Ishikawa (cell line): Measurements from ENCODE around the gene KRTAP25-1.

Source experiments
- CEBPB ChIP-seq: IDR thresholded peaks from 2 replicates; pipeline ENCODE4 v1.6.1; 2012
- CREB1 ChIP-seq: IDR thresholded peaks from 2 replicates; pipeline ENCODE4 v1.6.1; 2012; ENCODE audit warnings: low read depth
- EGR1 ChIP-seq: IDR thresholded peaks from 2 replicates; pipeline ENCODE4 v1.6.1; 2012
- EP300 ChIP-seq: IDR thresholded peaks from 2 replicates; pipeline ENCODE4 v1.6.1; 2012; ENCODE audit warnings: borderline replicate concordance
- FOXM1 ChIP-seq: IDR thresholded peaks from 2 replicates; pipeline ENCODE4 v1.6.1; 2012; ENCODE audit warnings: low read depth, borderline replicate concordance
- NFIC ChIP-seq: IDR thresholded peaks from 2 replicates; pipeline ENCODE4 v1.6.1; 2012
- RAD21 ChIP-seq: IDR thresholded peaks from 2 replicates; pipeline ENCODE4 v1.6.1; 2012; ENCODE audit warnings: low read depth
- TAF1 ChIP-seq: IDR thresholded peaks from 2 replicates; pipeline ENCODE4 v1.6.1; 2012; ENCODE audit warnings: low read depth, mild to moderate bottlenecking
- TCF12 ChIP-seq: IDR thresholded peaks from 2 replicates; pipeline ENCODE4 v1.6.1; 2012; ENCODE audit warnings: low read depth
- TEAD4 ChIP-seq: IDR thresholded peaks from 2 replicates; pipeline ENCODE4 v1.6.1; 2012
- YY1 ChIP-seq: IDR thresholded peaks from 2 replicates; pipeline ENCODE4 v1.6.1; 2012; ENCODE audit warnings: low read depth
- ZBTB7A ChIP-seq: IDR thresholded peaks from 2 replicates; pipeline ENCODE4 v1.6.1; 2012; ENCODE audit warnings: low read depth
- TF ChIP-seq, protein P1 (sequence below): IDR thresholded peaks from 2 replicates; pipeline ENCODE4 v1.6.1; 2012; ENCODE audit warnings: low read depth, mild to moderate bottlenecking
- TF ChIP-seq, protein P2 (sequence below): IDR thresholded peaks from 2 replicates; pipeline ENCODE4 v1.6.1; 2012
- TF ChIP-seq, protein P3 (sequence below): IDR thresholded peaks from 2 replicates; pipeline ENCODE4 v1.6.1; 2012

The KRTAP25-1 gene

GRCh38 chr21:30315701-30316100 lies 26.4 kb upstream of the KRTAP25-1 start:
- no peak for TF ChIP-seq EGR1
- TF ChIP-seq, protein P1, sequence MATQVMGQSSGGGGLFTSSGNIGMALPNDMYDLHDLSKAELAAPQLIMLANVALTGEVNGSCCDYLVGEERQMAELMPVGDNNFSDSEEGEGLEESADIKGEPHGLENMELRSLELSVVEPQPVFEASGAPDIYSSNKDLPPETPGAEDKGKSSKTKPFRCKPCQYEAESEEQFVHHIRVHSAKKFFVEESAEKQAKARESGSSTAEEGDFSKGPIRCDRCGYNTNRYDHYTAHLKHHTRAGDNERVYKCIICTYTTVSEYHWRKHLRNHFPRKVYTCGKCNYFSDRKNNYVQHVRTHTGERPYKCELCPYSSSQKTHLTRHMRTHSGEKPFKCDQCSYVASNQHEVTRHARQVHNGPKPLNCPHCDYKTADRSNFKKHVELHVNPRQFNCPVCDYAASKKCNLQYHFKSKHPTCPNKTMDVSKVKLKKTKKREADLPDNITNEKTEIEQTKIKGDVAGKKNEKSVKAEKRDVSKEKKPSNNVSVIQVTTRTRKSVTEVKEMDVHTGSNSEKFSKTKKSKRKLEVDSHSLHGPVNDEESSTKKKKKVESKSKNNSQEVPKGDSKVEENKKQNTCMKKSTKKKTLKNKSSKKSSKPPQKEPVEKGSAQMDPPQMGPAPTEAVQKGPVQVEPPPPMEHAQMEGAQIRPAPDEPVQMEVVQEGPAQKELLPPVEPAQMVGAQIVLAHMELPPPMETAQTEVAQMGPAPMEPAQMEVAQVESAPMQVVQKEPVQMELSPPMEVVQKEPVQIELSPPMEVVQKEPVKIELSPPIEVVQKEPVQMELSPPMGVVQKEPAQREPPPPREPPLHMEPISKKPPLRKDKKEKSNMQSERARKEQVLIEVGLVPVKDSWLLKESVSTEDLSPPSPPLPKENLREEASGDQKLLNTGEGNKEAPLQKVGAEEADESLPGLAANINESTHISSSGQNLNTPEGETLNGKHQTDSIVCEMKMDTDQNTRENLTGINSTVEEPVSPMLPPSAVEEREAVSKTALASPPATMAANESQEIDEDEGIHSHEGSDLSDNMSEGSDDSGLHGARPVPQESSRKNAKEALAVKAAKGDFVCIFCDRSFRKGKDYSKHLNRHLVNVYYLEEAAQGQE, result no peak

- TF ChIP-seq CREB1, result no peak
- TF ChIP-seq EGR1, result no peak
- no peak for TF ChIP-seq FOXM1
- TF ChIP-seq, protein P1, result no peak
- TF ChIP-seq ZBTB7A, result no peak
- TF ChIP-seq, protein P2, sequence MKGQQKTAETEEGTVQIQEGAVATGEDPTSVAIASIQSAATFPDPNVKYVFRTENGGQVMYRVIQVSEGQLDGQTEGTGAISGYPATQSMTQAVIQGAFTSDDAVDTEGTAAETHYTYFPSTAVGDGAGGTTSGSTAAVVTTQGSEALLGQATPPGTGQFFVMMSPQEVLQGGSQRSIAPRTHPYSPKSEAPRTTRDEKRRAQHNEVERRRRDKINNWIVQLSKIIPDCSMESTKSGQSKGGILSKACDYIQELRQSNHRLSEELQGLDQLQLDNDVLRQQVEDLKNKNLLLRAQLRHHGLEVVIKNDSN, result no peak
- TF ChIP-seq TEAD4, result no peak
- TF ChIP-seq CEBPB, result no peak
- TF ChIP-seq RAD21, result no peak
- TF ChIP-seq EP300, result no peak
- no peak for TF ChIP-seq NFIC
- no peak for TF ChIP-seq TCF12
Observed at GRCh38 chr21:30306884-30307283, 17.6 kb upstream of the KRTAP25-1 start.

DNA sequence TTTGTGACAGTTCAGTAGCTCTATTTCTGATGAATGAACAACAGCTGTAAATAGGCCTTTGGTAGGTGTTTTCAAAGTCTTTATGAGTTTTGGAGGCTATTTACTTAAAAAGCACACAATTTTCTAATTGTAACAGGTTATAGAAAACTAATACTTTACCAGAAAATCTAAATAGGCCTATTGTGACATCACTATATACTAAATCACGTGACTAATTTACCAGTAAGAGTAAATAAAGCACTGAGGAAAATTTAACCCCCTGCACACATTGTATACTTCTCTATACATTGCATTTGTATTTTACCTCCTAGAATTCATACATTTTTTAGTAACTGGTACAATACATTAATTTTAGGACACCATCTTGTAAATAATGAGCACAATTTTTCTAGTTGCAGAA lies 15.8 kb upstream of the KRTAP25-1 start:
- no peak for TF ChIP-seq YY1
- no peak for TF ChIP-seq EP300
- no peak for TF ChIP-seq NFIC
- TF ChIP-seq, protein P3, sequence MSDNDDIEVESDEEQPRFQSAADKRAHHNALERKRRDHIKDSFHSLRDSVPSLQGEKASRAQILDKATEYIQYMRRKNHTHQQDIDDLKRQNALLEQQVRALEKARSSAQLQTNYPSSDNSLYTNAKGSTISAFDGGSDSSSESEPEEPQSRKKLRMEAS, result no peak
- TF ChIP-seq TCF12, result no peak
- no peak for TF ChIP-seq FOXM1
- no peak for TF ChIP-seq CEBPB
- no peak for TF ChIP-seq TAF1
- no peak for TF ChIP-seq CREB1
- no peak for TF ChIP-seq RAD21
- no peak for TF ChIP-seq TEAD4
- TF ChIP-seq EGR1, result no peak
- TF ChIP-seq, protein P1, result no peak
- TF ChIP-seq ZBTB7A, result no peak

- TF ChIP-seq NFIC (no peak), TCF12 (no peak), ZBTB7A (no peak), FOXM1 (no peak), YY1 (no peak), TEAD4 (no peak), TAF1 (no peak), CREB1 (no peak)
- TF ChIP-seq, protein P2, result no peak
Observed at GRCh38 chr21:30282850-30283249, 6.5 kb downstream of the KRTAP25-1 start, which contains the start of gene KRTAP24-1. TSS of gene KRTAP24-1 (minus strand) at chr21:30282950. CDS start at chr21:30282932, 18 bp downstream.

- TF ChIP-seq TAF1, result no peak
- TF ChIP-seq, protein P1, result no peak
- no peak for TF ChIP-seq NFIC
- no peak for TF ChIP-seq CEBPB
- TF ChIP-seq, protein P3, result no peak
- TF ChIP-seq RAD21, result no peak
- no peak for TF ChIP-seq YY1
- TF ChIP-seq, protein P2, result no peak
- no peak for TF ChIP-seq TEAD4
- TF ChIP-seq EP300, result no peak
- TF ChIP-seq EGR1, result no peak
- no peak for TF ChIP-seq ZBTB7A
- TF ChIP-seq TCF12, result no peak
Observed at GRCh38 chr21:30271611-30272010, 17.7 kb downstream of the KRTAP25-1 start.
